GM19023 (cell line): ENCODE measurements around the gene LRRC4.
A peak's percentile ranks its signal among the peaks of the same experiment; 100 is the strongest.

Experiments used
- ATAC-seq: cut with Tn5 transposase; IDR thresholded peaks from one replicate; pipeline ENCODE4 v1.9.1; 2021; ENCODE audit warnings: mild to moderate bottlenecking, moderate library complexity; ENCODE audit not compliant: unreplicated experiment

LRRC4 gene

GRCh38 chr7:128030654-128031611 is at the start of gene LRRC4:
LRRC4 (minus strand) TSS chr7:128031437; CDS start chr7:128030640, 797 bp downstream.
- peak; percentile 40 for ATAC-seq

GRCh38 chr7:128080169-128080568 is 48.9 kb upstream of the LRRC4 start:
- ATAC-seq: no peak

- ATAC-seq: no peak
Observed at GRCh38 chr7:128078309-128078708, 47.1 kb upstream of the LRRC4 start.

GRCh38 chr7:128076796-128077271 is 45.6 kb upstream of the LRRC4 start:
- ATAC-seq: no peak

GRCh38 chr7:128076196-128076795 is 45.1 kb upstream of the LRRC4 start:
- ATAC-seq: no peak

GRCh38 chr7:128075242-128076095 is 44.2 kb upstream of the LRRC4 start:
- ATAC-seq: no peak

GRCh38 chr7:128074736-128075135 is 43.5 kb upstream of the LRRC4 start:
- no peak for ATAC-seq

GRCh38 chr7:128074336-128074735 is 43.1 kb upstream of the LRRC4 start:
- ATAC-seq: no peak

GRCh38 chr7:128073671-128074310 is 42.6 kb upstream of the LRRC4 start:
- ATAC-seq: no peak

GRCh38 chr7:128071801-128072200 is 40.6 kb upstream of the LRRC4 start:
- no peak for ATAC-seq

- ATAC-seq: no peak
Observed at GRCh38 chr7:128071376-128071775, 40.1 kb upstream of the LRRC4 start.

- ATAC-seq: no peak
Observed at GRCh38 chr7:128069373-128070364, 38.4 kb upstream of the LRRC4 start.

- no peak for ATAC-seq
Observed at GRCh38 chr7:128068785-128069184, 37.5 kb upstream of the LRRC4 start.

GRCh38 chr7:128067983-128068382 is 36.7 kb upstream of the LRRC4 start:
- no peak for ATAC-seq

GRCh38 chr7:128066858-128067257 is 35.6 kb upstream of the LRRC4 start:
- ATAC-seq: no peak

GRCh38 chr7:128066395-128066794 is 35.2 kb upstream of the LRRC4 start:
- no peak for ATAC-seq

GRCh38 chr7:128065872-128066271 is 34.6 kb upstream of the LRRC4 start:
- ATAC-seq: no peak

GRCh38 chr7:128063088-128063487 is 31.9 kb upstream of the LRRC4 start:
- no peak for ATAC-seq

- no peak for ATAC-seq
Observed at GRCh38 chr7:128060018-128060417, 28.8 kb upstream of the LRRC4 start.
